Mammary microvascular endothelial cell (primary cell): Measurements from ENCODE around the gene TM4SF4. TPM values are rescaled to one million over a fixed set of nuclear protein-coding genes. Genes with fewer than 3 reads are reported as not detected.

Source experiments
- total RNA-seq: library from RNA; depleted of rRNA; stranded (reverse); fragments of >200 nt; gene quantifications from 2 replicates; pipeline ENCODE4 v1.2.3, GENCODE V29; 2015

Gene TM4SF4, protein sequence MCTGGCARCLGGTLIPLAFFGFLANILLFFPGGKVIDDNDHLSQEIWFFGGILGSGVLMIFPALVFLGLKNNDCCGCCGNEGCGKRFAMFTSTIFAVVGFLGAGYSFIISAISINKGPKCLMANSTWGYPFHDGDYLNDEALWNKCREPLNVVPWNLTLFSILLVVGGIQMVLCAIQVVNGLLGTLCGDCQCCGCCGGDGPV
- total RNA-seq: not detected in 2 replicates

DNA sequence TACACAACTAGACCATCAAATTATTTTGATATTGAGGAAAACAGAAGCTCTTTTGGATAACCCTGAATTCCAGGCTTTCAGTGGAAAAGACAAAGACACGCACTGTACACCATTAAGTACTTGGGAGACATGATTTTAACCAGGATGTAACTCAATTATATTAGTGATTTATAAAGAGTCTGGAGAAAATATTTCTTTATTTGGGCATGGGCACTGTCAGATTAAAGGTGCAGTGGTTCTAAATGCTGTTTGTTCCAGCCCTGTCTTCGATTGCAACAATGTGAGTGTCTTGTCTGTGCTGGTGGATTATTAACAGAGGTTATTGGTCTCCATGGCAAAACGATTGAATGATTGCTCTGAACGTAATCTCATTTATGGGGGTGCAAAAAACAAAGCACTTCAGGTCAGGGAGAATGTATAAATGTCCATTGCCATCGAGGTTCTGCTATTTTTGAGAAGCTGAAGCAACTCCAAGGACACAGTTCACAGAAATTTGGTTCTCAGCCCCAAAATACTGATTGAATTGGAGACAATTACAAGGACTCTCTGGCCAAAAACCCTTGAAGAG lies at the start of gene TM4SF4:
Gene TM4SF4, plus strand, starts transcription at position 448 of the 568 bp plus-strand sequence. CDS start 181 bp downstream, outside the sequence.

Other genes with a start within 250 kb of the TM4SF4 start
- 317 and 346 TPM in 2 replicates for gene TM4SF18, start 141.1 kb upstream of the TM4SF4 start, total RNA-seq
- 612 and 623 TPM in 2 replicates for gene TM4SF1, start 97.0 kb upstream of the TM4SF4 start, total RNA-seq
- gene WWTR1, start 183.3 kb downstream of the TM4SF4 start, total RNA-seq: 68.7 and 73.6 TPM in 2 replicates